ENCODE data around the gene HDAC4. TPM values are rescaled to one million over a fixed set of nuclear protein-coding genes. Genes with fewer than 3 reads are reported as not detected.

Gene HDAC4
- total and polyA plus RNA-seq, 2 of the 8 experiments (the other 6 are each of a cell fraction or from before 2014, with no cell fraction given), result 15.4 to 31.5 TPM

GRCh38 chr2:239309398-239310245, 91.2 kb downstream of the HDAC4 start:
- Histone ChIP-seq H3K4me2 (ENCODE audit: insufficient read depth in 1 of 2, low read depth in 2 of 2, low read length in 2 of 2) (no peak overlapping the region), H2BK20ac (ENCODE audit: low read length) (no peak overlapping the region), H3K18ac (ENCODE audit: extremely low read depth, low read length) (no peak overlapping the region), H3K23ac (ENCODE audit: insufficient read length) (no peak overlapping the region), H2BK12ac (ENCODE audit: low read depth, low read length) (no peak overlapping the region), H3K4me1 (replicated peaks in 1 of 4; ENCODE audit: control insufficient read depth in 3 of 4, insufficient read depth in 4 of 4, low read length in 3 of 4) (no peaks in the 10 kb centered on the region; a peak in 2 of 7 replicates), H3K56ac (replicated peaks; ENCODE audit: insufficient read length, low read depth, low read length) (no peak overlapping the region), H3K27ac (ENCODE audit: low read depth, low read length) (no peak overlapping the region), H2BK5ac (ENCODE audit: low read depth, low read length) (no peak overlapping the region), H3K14ac (ENCODE audit: insufficient read length) (no peak overlapping the region), H3K4ac (replicated peaks; ENCODE audit: insufficient read length, low read depth, low read length) (no peak overlapping the region), H3K9me3 (ENCODE audit: insufficient read depth in 2 of 2, low read depth in 1 of 2, low read length in 1 of 2) (peaks cover 0 to under 1% of the 10 kb centered on the region in 2 experiments; a peak in 1 of 4 replicates), H3K79me2 (ENCODE audit: control insufficient read depth in 1 of 2, insufficient read depth in 2 of 2, low read length in 2 of 2) (peaks cover 0 to 92% of the 10 kb centered on the region in 2 experiments; a peak in 3 of 4 replicates), H3K27me3 (replicated peaks in 1 of 4; ENCODE audit: control insufficient read depth in 3 of 4, extremely low read depth in 1 of 4, insufficient read depth in 3 of 4, low read length in 3 of 4) (no peaks in the 10 kb centered on the region), H3K79me1 (ENCODE audit: low read depth, low read length) (peaks cover 35% of the 10 kb centered on the region), H2AFZ (ENCODE audit: low read length) (no peak overlapping the region), H2BK15ac (ENCODE audit: low read length) (no peak overlapping the region), H2AK5ac (ENCODE audit: low read depth, low read length) (no peak overlapping the region), H2BK120ac (replicated peaks; ENCODE audit: low read depth, low read length) (no peak overlapping the region), H4K91ac (replicated peaks; ENCODE audit: insufficient read length, low read length) (no peak overlapping the region), H3K23me2 (ENCODE audit: low read depth, low read length) (no peaks in the 10 kb centered on the region), H4K5ac (ENCODE audit: insufficient read length, low read depth, low read length) (no peak overlapping the region), H3K36me3 (ENCODE audit: control insufficient read depth in 2 of 4, insufficient read depth in 4 of 4, low read length in 3 of 4) (no peaks in the 10 kb centered on the region), H4K20me1 (replicated peaks in 1 of 2; ENCODE audit: control insufficient read depth in 1 of 2, insufficient read depth in 2 of 2, low read length in 2 of 2) (peaks cover 8 to 10% of the 10 kb centered on the region in 2 experiments), H3K9ac (replicated peaks in 1 of 4; ENCODE audit: extremely low read depth in 1 of 4, low read depth in 3 of 4, low read length in 3 of 4) (no peak overlapping the region), H3K4me3 (ENCODE audit: extremely low read depth in 1 of 4, insufficient read depth in 2 of 4, low read depth in 3 of 4, low read length in 4 of 4) (no peak overlapping the region), H4K8ac (ENCODE audit: extremely low read depth, insufficient read depth, low read length) (no peak overlapping the region)
- DNase-seq (ENCODE audit: low read depth in 1 of 2, low spot score in 2 of 2) (peak in 1 of 2 experiments; percentile 42), FAIRE-seq (no peak)
- ChIA-PET POLR2A (ENCODE audit: partially characterized antibody) (interaction anchor here (1.2 to 1.5 kb wide), 3 partner anchors 12 to 19 kb away, joined by 3 read pairs; no protein-coding TSS in a partner anchor), CTCF (ENCODE audit: partially characterized antibody) (interaction anchor here (0.7 to 1.7 kb wide), 5 partner anchors 15 to 172 kb away, joined by 3 to 10 read pairs (median 3); no protein-coding TSS in a partner anchor)
- WGBS, 2 experiments (ENCODE audit: extremely low coverage in 1 of 2, insufficient coverage in 1 of 2, insufficient read length in 1 of 2, insufficient replicate concordance in 2 of 2, low coverage in 1 of 2, low lambda C conversion rate in 2 of 2, missing lambda C conversion rate in 1 of 2), result 91% methylated on average over 16 of the region's 18 CpGs; no CpG with 5 or more reads in 1 of the 2 experiments
- TF ChIP-seq NANOG (IDR thresholded peaks at IDR 0.05; ENCODE audit: insufficient read depth, low read depth, low read length, poor library complexity, severe bottlenecking) (no peak), POU5F1 (IDR thresholded peaks at IDR 0.05; ENCODE audit: low read depth, low read length) (no peak), KDM4A (IDR thresholded peaks at IDR 0.05; ENCODE audit: low read depth, low read length, severe bottlenecking) (no peak), SIRT6 (IDR thresholded peaks at IDR 0.05; ENCODE audit: low read length) (no peak), CTCF (IDR thresholded peaks at IDR 0.05; ENCODE audit: control extremely low read depth in 1 of 3, insufficient read depth in 1 of 3, low read depth in 1 of 3, low read length in 3 of 3) (no peak), E2F6 (IDR thresholded peaks at IDR 0.05) (no peak), ATF3 (IDR thresholded peaks at IDR 0.05; ENCODE audit: insufficient read depth, low read depth, low read length) (no peak)

All from H1 (cell line).